Stimulated activated CD4-positive, alpha-beta T cell treated with anti-CD3 and anti-CD28 coated beads, Interleukin-15, amount 100 ng/mL, for 1 hour (primary cell): ENCODE results near the gene TANC1.

Experiments used
- DNase-seq, 2 donors: peaks; one replicate each; pipeline ENCODE4 v3.0.0-alpha.2; 2020; ENCODE audit warnings: low read depth in 1 of 2, low spot score in 1 of 2

TANC1 gene

DNA sequence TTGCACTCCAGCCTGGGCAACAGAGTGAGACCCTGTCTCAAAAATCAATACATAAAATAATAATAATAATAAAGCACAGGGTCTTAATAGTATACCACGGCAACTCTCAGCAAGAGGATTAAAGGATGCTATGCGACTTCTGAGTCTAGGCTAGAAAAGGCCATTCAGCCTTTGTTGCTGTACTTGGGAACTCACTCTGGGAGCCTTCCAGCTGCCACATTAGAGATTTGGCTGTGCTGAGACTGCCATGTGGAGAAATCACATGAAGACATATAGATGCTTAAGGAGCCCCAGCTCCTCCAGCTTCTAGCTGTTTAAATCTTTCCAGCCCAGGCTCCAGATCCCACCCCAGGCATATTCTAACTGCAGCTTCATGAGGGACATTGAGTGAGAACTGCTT lies 8.2 kb upstream of the TANC1 start:
- DNase-seq, result no peak

DNA sequence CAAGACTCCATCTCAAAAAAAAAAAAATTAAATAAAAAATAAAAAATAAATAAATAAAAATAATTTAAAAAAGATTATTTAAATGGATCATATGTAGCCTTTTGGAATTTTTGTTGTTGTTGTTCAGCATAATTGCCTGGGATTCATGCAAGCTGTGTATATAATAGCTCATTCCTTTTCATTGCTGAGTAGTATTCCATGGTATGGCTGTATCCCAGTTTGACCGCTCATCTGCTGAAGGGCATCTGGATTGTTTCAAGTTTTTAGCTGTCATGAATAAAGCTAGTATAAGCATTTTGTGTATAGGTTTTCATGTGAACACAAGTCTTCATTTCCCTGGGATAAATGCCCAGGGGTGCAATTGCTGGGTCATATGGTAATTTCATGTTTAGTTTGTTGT lies 6.4 kb upstream of the TANC1 start:
- DNase-seq, result no peak

DNA sequence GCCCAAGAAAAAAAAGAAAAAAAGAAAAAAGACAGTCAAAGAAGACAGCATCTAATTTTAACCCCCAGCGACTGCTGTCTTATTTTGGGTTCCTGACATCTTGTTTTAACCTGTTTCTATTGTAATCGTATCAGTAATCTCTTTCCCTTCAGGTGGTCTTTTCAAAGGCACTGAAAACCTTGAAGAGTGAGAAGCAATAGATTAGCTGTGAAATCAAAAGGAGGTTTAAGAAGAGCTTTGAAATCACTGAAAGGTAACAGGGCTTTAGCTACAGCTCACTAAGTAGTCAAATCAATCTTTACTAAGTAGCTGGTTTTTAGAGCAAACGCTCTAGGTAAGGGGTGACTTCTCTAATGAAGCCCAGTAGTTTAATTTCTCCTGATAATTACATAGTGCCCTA lies 5.4 kb upstream of the TANC1 start:
- no peak for DNase-seq

DNA sequence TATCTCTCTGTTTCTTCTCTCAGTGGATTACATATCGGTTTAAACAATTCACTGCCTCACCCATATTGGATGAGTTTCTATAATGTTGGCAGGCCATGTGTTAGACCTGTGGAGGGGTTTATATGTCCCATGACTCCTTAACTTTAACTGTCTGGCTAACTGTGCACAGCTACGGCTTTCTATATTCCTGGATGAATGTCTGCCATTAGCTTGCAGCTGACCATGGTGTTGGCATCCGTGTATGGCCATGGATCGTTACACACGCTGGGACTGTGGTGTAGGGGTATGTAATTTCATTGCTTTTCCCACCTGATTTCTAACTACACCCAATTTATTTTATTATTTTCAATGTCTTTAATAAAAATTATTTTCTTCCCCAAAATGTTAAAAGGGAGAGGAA lies 3.3 kb upstream of the TANC1 start:
- no peak for DNase-seq

DNA sequence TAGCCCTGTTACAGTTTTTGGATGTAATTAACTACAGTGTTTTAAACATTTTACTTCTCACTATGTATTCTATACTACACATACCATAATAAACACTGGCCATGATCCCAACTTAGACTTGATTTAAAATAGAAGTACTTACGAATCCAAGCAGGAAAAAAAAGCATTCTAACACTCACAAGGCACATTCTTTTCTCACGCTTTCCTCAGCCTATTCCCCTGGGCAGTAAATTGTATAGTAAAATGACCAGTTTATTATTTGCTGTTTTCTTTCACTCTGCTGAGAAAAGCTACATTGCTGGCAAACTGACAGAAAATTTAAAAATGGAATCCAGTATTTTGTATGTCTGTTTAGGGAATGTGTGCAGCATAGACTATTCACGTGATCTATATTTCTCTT lies 2.8 kb upstream of the TANC1 start:
- no peak for DNase-seq

DNA sequence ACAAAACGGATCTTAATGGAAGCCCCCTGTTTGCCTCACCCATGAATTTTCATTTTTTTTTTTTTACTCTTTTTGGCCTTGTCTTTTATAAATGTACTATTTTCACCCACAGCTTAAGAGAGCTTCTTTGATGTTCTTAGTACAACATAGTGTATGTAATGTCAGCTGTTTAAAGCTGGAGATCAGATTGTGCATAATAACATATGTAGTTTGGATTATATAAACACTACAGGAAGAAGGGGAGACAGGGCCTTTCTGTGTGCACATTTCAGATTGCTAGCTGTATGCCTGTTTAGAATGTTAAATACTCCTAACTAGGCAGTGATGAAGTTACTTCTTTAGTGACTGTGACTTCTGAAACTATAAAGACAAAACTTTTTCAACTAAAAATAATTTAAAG lies 2.1 kb upstream of the TANC1 start:
- DNase-seq, result no peak

DNA sequence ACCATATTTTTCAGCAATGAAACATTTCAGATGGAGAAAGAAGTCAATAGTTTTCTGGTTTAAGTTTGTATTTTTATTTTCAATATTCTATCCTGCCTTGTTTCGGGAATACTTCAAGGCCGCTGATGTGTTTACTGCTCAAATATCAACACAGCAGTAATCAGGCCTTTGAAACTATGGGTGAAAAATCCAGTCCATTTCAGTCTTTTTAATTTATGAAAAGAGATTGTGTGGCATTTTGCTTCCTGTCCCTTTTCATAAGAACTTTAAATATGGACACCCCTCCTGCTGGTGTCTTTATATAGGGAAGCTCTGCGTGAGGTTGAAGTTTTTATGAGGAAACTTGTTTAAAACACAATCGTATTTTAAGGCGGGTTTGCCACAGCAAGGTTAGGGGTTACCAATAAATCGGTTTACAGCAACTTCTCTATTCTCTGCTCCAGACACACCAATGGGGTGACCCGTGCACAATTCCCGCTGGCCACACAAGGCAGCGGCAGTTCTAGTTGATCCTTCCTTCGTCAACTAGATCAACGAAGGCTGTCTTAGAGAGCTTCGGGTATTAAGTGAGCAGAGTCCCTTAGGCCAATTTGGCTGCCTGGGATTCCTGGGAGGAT lies 1.2 kb upstream of the TANC1 start:
- no peak for DNase-seq

DNA sequence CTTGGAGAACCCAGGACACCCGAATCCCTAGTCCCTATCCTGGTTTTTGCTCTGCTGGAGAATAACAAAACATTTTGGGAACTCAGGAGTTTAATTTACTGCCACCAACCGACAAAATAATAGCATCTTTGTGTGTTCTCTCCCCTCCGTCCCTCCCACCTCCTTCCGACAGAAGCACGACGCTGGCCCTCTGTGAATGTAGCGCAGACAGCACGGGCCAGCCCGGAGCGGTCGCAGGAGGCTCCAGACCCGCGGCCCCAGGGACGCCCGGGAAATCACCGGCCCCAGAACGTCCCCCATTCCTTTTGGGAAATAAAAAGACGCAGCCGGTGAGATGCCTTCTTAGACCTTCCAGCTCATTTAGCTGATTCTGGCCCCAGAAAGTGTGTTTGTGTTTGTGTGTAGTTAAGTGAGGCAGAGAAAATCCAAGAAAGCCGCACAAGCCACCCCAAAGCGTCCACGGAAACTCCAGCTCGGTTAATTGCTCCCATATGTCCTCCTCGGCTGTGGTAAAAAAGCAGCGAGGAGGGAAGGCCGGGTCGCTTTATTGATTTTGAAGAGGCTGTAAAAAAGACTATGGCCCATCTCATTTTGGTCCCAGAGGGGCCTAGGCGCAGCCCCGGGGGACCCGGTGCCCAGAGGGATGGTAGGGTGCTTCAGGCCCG lies 577 bp upstream of the TANC1 start:
- no peak for DNase-seq

DNA sequence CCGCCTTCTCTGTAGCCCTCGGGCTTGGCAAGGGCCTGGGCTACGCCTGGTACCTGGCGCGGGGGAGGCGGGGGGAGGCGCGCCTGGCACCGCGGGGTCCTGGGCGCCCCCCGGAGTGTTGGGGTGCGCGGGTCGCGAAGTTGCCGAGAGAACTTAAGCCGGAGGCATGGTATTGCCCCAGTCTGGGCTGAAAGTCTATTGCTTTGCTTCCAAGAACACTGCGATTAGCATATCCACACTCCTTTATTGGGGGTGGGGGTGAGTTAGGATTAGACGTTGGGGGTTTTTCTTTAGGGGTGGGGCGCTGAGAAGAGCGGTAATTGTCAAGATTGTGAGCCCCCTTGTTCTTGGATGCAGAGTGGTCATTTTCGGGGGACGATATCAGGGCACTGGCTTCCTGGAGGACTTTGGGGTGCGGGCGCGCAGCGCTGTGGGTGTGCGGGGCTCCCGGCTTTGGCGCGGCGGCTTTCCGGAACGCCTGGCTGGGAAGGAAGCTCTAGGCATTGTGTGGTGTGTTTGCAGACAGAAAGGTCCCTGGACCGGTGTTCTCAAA lies 798 bp downstream of the TANC1 start:
- no peak for DNase-seq

DNA sequence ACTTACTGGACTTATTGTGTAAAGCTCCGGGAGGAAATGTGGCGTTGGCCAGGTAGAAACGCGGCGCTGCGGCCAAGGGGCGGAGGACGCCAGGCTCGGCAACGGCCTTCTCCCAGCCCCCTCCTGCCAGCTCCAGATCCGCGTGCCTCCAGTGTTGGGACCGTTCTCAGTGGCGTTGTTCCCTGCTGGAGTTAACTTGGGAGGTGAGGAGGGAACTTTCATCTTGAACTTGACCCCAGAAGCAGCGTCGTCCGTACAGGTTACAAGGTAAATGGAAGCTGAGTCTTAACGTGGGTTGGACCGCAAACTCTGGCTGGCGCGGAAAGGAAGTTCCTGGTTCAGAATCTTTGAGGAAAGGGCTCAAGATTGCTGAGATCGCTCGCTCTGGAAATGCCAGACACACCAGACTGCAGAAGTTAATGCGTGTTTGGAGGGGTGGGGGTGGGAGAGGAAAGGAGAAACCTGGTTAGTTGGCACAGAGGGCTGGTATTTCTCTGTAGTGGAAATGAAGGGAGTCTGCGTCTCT lies 1.3 kb downstream of the TANC1 start:
- no peak for DNase-seq

DNA sequence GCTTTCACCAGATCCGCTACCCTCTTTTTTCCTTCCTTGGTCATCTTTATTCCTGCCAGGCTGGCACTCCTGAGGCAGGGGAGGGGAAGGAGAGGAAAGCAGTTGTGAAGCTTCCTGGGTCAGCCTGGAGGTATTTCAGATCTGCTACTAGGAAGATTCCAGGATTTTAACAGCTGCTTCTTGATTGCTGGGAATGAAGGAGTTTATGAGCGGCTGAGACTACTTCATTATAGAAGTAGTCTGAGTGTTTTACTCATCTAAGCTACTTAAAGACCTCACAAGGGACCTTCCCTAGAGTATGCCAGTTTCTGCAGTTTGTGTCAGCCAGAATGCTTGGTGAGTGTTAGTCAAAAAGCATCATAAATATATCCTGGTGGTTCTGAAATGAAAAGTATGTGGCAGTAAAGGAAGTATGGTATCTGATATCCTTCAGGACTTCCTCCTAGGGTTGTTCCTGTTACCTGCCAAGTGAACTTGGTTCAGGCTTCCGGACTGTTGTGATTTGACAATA lies 1.9 kb downstream of the TANC1 start:
- DNase-seq, result no peak

DNA sequence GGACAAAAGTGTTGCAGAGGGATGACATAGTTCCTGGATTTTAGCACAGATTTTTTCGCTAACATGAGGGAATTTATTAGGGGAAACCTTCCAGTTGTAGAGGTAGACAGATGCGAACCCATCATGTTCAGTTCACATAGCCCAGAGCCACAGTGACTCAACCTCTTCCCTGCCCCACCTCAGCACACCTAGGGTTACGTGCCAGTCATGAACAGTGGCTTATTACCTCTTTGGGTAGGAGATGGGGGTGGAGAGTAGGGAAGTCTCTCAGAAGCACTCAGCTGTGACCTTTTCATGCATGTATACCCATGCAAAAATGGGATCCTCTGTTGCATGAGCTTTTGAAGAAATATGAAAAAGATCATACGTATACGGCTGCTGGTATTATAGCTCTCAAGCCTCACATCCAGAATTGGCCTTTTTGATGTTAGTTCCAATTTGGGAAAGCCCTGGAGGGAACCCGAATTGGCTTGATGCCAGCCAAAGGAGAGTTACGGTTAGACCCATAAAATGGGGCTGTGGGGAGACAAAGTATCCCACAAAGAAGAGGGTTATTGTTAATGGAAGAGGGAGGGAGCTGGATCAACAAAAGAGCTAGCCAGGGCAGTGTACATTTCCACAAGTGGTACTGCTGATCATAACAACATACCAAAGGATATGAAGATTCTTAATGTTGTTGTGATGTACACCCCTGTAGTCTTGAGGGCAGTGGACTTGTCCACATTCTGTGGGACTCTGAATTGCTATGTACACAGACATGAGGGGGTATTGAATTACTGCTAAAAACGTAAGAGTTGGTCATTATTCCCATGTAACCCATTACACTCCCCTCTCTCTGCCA lies 4.9 kb downstream of the TANC1 start:
- DNase-seq, result no peak

DNA sequence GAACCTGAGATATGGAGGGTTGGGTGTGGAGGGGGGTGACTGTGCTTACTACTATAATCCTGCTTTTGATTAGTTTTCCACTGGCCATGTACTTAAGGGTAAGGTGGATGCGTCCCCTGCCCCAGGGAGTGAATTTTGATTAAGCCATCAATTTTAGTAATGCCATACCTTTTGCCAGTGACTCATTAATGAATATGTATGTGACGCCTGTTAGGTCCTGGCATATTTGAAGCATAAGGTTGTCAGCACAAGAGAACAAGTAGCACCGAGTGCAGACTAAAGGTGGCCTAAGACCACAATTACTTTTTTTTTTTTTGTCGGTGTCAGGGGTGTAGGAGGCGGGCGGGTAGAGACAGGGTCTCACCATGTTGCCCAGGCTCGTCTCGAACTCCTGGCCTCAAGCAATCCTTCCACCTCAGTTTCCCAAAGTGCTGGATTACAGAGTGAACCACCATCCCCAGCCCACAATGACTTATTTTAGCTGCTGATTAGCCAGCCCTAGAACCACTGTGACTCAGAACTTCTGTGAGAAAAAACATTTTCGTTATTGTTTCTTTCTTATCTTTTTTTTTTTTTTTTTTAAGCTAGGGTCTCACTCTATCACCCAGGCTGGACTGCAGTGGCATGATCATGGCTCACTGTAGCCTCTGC lies 7.0 kb downstream of the TANC1 start:
- DNase-seq, result no peak

DNA sequence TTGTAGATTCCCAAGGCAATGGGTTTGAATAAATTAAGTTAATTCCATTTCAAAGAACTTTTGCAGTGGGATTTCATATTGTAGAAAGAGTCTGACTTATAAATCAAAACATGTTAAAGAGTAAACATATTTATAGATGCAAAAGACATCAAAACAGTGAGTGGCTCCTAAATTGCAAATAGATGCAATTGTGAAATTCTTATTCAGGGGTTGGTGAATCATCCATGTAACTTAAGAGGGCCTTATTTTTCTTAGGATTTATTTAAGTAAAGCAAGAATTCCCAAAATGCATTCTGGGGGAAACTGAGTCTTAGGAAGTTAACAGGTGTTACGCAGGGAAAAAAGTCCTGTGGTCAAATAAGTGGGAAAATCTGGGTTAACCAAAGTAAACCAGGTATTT lies 11.3 kb downstream of the TANC1 start:
- no peak for DNase-seq

DNA sequence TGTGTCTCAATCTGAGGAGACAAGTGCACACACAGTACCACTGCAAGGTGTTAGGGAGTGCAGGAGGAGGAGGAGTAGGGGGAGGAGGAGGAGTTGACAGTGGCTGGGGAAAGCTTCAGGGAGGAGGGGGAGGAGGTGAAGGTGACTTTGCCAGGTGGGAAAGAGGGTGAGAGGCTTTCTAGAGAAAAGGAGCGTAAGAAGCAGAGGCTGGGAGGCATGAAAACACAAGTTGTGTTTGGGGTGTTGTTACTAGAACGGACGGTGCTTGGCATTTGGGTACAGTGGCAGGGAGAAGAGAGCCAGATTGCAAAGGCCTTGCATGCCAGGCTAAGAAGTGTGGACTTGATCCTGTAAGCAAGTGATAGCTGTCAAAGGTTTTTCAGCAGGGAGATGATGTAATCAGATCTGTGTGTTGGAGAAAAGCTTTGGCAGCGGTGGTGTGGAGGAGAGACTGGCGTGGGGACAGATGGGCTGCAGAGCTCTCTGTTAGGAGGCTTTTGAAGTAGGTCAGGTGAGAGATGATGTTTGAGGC lies 16.2 kb downstream of the TANC1 start:
- DNase-seq, result no peak

DNA sequence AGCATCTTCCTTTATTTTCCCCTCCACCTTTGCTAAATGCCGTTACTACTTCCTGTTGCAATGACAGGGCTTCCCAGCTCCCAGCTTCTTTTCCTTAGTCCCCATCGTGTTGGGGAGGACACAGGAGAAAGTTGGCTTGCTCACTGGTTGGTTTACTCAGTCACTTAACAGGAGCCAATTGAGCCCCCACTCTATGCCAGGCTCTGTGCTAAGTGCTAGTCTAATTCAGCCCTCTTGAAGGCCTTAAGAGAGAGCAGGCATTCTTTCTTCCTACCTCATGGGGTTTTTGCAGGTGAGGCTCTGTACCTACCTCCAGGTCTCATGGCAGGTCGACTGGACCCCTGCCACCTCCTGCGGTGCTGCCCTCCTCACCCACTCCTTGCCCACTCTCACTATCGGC lies 20.1 kb downstream of the TANC1 start:
- DNase-seq, result no peak

DNA sequence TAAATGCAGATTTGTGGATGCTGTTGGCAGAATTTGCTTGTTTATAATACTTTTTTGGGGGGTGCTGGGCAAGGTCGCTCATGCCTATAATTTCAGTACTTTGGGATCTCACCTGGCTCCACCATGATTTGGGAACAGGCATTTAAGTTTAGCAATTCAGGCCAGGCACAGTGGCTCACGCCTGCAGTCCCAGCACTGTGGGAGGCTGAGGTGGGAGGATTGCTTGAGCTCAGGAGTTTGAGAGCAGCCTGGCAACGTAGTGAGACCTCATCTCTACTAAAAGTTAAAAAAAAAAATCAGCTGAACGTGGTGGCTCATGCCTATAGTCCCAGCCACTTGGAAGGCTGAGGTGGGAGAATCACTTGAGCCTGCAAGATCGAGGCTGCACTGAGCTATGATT lies 20.7 kb downstream of the TANC1 start:
- no peak for DNase-seq

DNA sequence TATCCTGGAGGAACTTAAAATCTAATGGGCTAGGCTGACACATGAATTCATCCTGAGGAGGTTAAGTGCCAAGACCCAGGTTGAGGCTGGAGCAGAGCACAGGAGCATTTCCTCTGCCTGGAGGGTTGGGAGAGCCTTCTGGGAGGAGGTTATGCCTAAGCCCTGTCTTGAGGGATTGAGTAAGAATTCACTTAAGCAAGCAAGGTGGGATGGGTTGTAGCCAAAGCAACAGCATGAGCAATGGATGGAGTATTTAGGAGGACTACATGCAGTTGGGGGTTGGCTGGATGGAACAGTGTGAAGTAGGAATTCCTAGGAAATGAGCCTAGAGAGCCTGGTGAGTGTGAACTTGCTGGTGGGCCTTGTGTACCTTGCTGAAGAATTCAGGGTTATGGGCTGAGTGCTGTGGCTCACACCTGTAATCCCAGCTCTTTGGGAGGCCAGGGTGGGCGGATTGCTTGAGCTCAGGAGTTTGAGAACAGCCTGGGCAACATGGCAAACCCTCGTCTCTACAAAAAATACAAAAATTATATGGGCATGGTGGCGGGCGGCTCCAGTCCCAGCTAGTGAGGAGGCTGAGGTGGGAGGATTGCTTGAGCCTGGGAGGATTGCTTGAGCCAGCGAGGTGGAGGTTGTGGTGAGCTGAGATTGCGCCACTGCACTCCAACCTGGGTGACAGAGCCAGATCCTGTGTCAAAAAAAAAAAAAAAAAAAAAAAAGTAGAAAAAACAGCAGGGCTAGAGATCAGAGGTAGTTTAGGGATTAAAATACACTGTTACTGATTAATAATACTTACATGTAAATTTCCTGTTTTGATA lies 22.2 kb downstream of the TANC1 start:
- no peak for DNase-seq

DNA sequence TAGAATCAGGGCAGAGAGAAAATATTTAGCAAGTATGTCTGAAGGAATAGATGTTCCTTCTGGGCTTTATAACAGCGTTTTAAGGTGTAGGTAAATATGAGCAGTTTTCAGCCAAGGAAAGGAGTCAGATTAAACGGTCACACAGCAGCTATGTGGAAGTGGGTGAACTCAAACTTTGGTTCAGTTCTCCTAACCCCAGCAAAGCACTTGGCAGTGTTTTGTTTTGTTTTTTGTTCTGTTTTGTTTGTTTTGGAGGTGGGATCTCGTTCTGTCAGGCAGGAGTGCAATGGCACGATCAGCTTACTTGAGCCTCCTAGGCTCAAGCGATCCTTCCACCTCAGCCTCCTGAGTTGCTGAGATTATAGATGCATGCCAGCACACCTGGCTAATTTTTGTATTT lies 24.6 kb downstream of the TANC1 start:
- no peak for DNase-seq
